A673 (cell line): ENCODE measurements around the gene ZC2HC1C. TPM values are rescaled to one million over a fixed set of nuclear protein-coding genes. Genes with fewer than 3 reads are reported as not detected.

Source experiments
- BruUV-seq: library from RNA; stranded (reverse); fragments of 400-500 nt; replicated peaks from 2 replicates; lab custom pipeline; 2021; lab: Mats Ljungman, UMichigan
- CTCF ChIA-PET: fragments of 300-600 bp; sonication (Branson Sonifier 250); formaldehyde crosslinking; loops from one replicate; lab custom pipeline; 2022; ENCODE audit warnings: antibody characterized with exemption; lab: Charles Lee
- POLR2A ChIA-PET: fragments of 300-600 bp; sonication (Branson Sonifier 250); formaldehyde crosslinking; loops from one replicate; lab custom pipeline; 2022; ENCODE audit warnings: antibody characterized with exemption; ENCODE audit not compliant: low non-redundant PET; lab: Charles Lee
- DNase-seq: peaks from one replicate; pipeline ENCODE4 v3.0.0-alpha.2; 2015; ENCODE audit warnings: low spot score
- H3K27ac ChIP-seq: fragments of 200-600 bp; sonication (generic); 2 replicates; pipeline ENCODE4 v1.5.1; 2016; ENCODE audit warnings: mixed run types, low read depth, mild to moderate bottlenecking, mixed read lengths, antibody characterized with exemption, low read length; ENCODE audit not compliant: poor library complexity, severe bottlenecking
- H3K27me3 ChIP-seq: fragments of 200-600 bp; sonication (generic); replicated peaks from 2 replicates; pipeline ENCODE4 v1.6.1; 2017; ENCODE audit warnings: mixed run types, low read depth, mild to moderate bottlenecking, mixed read lengths, antibody characterized with exemption, low read length; ENCODE audit not compliant: insufficient read depth, poor library complexity
- H3K36me3 ChIP-seq: fragments of 200-600 bp; sonication (generic); 2 replicates; pipeline ENCODE4 v1.6.1; 2016; ENCODE audit warnings: mixed run types, mild to moderate bottlenecking, mixed read lengths, antibody characterized with exemption, low read length; ENCODE audit not compliant: insufficient read depth, poor library complexity, severe bottlenecking
- H3K4me1 ChIP-seq: fragments of 200-600 bp; sonication (generic); 2 replicates; pipeline ENCODE4 v1.6.1; 2017; ENCODE audit warnings: mixed run types, mild to moderate bottlenecking, mixed read lengths, antibody characterized with exemption, low read length; ENCODE audit not compliant: insufficient read depth, poor library complexity, severe bottlenecking
- H3K4me3 ChIP-seq: fragments of 200-600 bp; sonication (generic); 2 replicates; pipeline ENCODE4 v1.5.1; 2016; ENCODE audit warnings: low read depth, mixed run types, mild to moderate bottlenecking, mixed read lengths, low read length; ENCODE audit not compliant: poor library complexity, severe bottlenecking
- H3K9me3 ChIP-seq: fragments of 200-600 bp; sonication (generic); 2 replicates; pipeline ENCODE4 v1.6.1; 2016; ENCODE audit warnings: mixed run types, low read depth, mild to moderate bottlenecking, mixed read lengths, antibody characterized with exemption, low read length; ENCODE audit not compliant: poor library complexity, severe bottlenecking
- EZH2 ChIP-seq: fragments of 200-600 bp; sonication (generic); IDR thresholded peaks from 2 replicates; pipeline ENCODE4 v1.6.1; 2017; ENCODE audit warnings: borderline replicate concordance, low read depth, mild to moderate bottlenecking, mixed read lengths, antibody characterized with exemption, low read length; ENCODE audit not compliant: poor library complexity, severe bottlenecking
- intact Hi-C: fragments of 100-400 bp; cut with micrococcal nuclease; formaldehyde crosslinking; loops from one replicate; pipeline ENCODE4 v1.10.0; 2022; ENCODE audit not compliant: unreplicated experiment
- total RNA-seq: library from RNA; stranded (reverse); gene quantifications from 2 replicates; pipeline ENCODE4 v1.2.3, GENCODE V29; 2021
- TF ChIP-seq, protein P1 (sequence below): fragments of 300-800, 200-600 bp; sonication (generic); conservative IDR thresholded peaks from 2 replicates; pipeline ENCODE4 v1.5.1; 2017; ENCODE audit warnings: low read depth, mild to moderate bottlenecking, antibody characterized with exemption, low read length, moderate library complexity, mixed read lengths

The ZC2HC1C gene
- total RNA-seq, 1 experiment from 2014 or later, result 1.0 TPM

- H3K27me3 ChIP-seq, result no peaks in the 10 kb centered on the region
- BruUV-seq, result no TSS peak
- intact Hi-C loops, result no loop called here
- H3K27ac ChIP-seq, result no peak overlapping the region
- H3K36me3 ChIP-seq, result no peaks in the 10 kb centered on the region
- ChIA-PET POLR2A (interaction anchor here (0.7 kb wide), 1 partner anchor 87 kb away, joined by 6 read pairs; no protein-coding TSS in a partner anchor), CTCF (no interaction called here)
- no peak overlapping the region for H3K4me3 ChIP-seq
- TF ChIP-seq, protein P1, sequence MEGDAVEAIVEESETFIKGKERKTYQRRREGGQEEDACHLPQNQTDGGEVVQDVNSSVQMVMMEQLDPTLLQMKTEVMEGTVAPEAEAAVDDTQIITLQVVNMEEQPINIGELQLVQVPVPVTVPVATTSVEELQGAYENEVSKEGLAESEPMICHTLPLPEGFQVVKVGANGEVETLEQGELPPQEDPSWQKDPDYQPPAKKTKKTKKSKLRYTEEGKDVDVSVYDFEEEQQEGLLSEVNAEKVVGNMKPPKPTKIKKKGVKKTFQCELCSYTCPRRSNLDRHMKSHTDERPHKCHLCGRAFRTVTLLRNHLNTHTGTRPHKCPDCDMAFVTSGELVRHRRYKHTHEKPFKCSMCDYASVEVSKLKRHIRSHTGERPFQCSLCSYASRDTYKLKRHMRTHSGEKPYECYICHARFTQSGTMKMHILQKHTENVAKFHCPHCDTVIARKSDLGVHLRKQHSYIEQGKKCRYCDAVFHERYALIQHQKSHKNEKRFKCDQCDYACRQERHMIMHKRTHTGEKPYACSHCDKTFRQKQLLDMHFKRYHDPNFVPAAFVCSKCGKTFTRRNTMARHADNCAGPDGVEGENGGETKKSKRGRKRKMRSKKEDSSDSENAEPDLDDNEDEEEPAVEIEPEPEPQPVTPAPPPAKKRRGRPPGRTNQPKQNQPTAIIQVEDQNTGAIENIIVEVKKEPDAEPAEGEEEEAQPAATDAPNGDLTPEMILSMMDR, result no peak
- TF ChIP-seq EZH2, result no peak
- peaks cover 36% of the 10 kb centered on the region for H3K4me1 ChIP-seq
- DNase-seq, result no peak
- H3K9me3 ChIP-seq, result no peaks in the 10 kb centered on the region
Measured at GRCh38 chr14:75041613-75042012, 27.8 kb upstream of the ZC2HC1C start.

- intact Hi-C loops, result no loop called here
- no peaks in the 10 kb centered on the region for H3K36me3 ChIP-seq
- H3K27me3 ChIP-seq, result no peaks in the 10 kb centered on the region
- no peaks in the 10 kb centered on the region for H3K9me3 ChIP-seq
- peaks cover 36% of the 10 kb centered on the region for H3K4me1 ChIP-seq
- no peak for TF ChIP-seq EZH2
- TF ChIP-seq, protein P1, result no peak
- no TSS peak for BruUV-seq
- ChIA-PET POLR2A (no interaction called here), CTCF (no interaction called here)
- peak; percentile 85 for DNase-seq
- H3K27ac ChIP-seq, result no peak overlapping the region
- no peak overlapping the region for H3K4me3 ChIP-seq
Measured at GRCh38 chr14:75042035-75042434, 27.4 kb upstream of the ZC2HC1C start.

- peak; percentile 72 for DNase-seq
- Histone ChIP-seq H3K4me3 (no peak overlapping the region), H3K4me1 (peaks cover 36% of the 10 kb centered on the region), H3K27ac (no peak overlapping the region), H3K36me3 (peaks cover 3% of the 10 kb centered on the region), H3K27me3 (no peaks in the 10 kb centered on the region), H3K9me3 (no peaks in the 10 kb centered on the region)
- TF ChIP-seq, protein P1, result no peak
- no peak for TF ChIP-seq EZH2
- intact Hi-C loops, result no loop called here
- ChIA-PET CTCF (no interaction called here), POLR2A (no interaction called here)
- BruUV-seq, result no TSS peak
Measured at GRCh38 chr14:75044322-75044721, 25.1 kb upstream of the ZC2HC1C start.
